Stimulated activated CD8-positive, alpha-beta memory T cell treated with anti-CD3 and anti-CD28 coated beads, Interleukin-15, amount 100 ng/mL, for 1 hour (primary cell): ENCODE data around the gene TLR5.
"Not testable (repeated sequence)": the region's sequence is repeated elsewhere in the genome, so short reads cannot be mapped to it uniquely, and the experiment has no call there.

Experiments
- DNase-seq: peaks from one replicate; pipeline ENCODE4 v3.0.0-alpha.2; 2020; ENCODE audit warnings: low read depth

TLR5 gene

GRCh38 chr1:223142795-223143536, at the start of gene TLR5:
TLR5 (minus strand) TSS chr1:223143248; CDS start chr1:223113031, 30,217 bp downstream.
- peak; percentile 84 for DNase-seq

- peak; percentile 20 for DNase-seq
Observed at GRCh38 chr1:223189903-223190724, 47.1 kb upstream of the TLR5 start.

GRCh38 chr1:223189525-223189902, 46.5 kb upstream of the TLR5 start:
- no peak for DNase-seq

GRCh38 chr1:223188618-223189356, 45.7 kb upstream of the TLR5 start:
- no peak for DNase-seq

- DNase-seq: no peak
Observed at GRCh38 chr1:223186800-223187199, 43.8 kb upstream of the TLR5 start.

- no peak for DNase-seq
Observed at GRCh38 chr1:223183268-223183862, 40.3 kb upstream of the TLR5 start.

- no peak for DNase-seq
Observed at GRCh38 chr1:223180731-223181321, 37.8 kb upstream of the TLR5 start.

- DNase-seq: no peak
Observed at GRCh38 chr1:223179786-223180185, 36.7 kb upstream of the TLR5 start.

GRCh38 chr1:223179280-223179679, 36.2 kb upstream of the TLR5 start:
- no peak for DNase-seq

GRCh38 chr1:223177681-223178080, 34.6 kb upstream of the TLR5 start:
- DNase-seq: no peak

- DNase-seq: no peak
Observed at GRCh38 chr1:223176437-223176836, 33.4 kb upstream of the TLR5 start.

- no peak for DNase-seq
Observed at GRCh38 chr1:223175633-223176032, 32.6 kb upstream of the TLR5 start.

GRCh38 chr1:223175032-223175431, 32.0 kb upstream of the TLR5 start:
- DNase-seq: no peak

GRCh38 chr1:223169458-223169857, 26.4 kb upstream of the TLR5 start:
- not testable (repeated sequence) for DNase-seq

GRCh38 chr1:223161321-223161720, 18.3 kb upstream of the TLR5 start:
- DNase-seq: no peak

- no peak for DNase-seq
Observed at GRCh38 chr1:223156343-223156742, 13.3 kb upstream of the TLR5 start.

GRCh38 chr1:223155153-223155552, 12.1 kb upstream of the TLR5 start:
- no peak for DNase-seq

GRCh38 chr1:223153177-223154119, 10.4 kb upstream of the TLR5 start:
- DNase-seq: no peak

GRCh38 chr1:223152399-223152798, 9.4 kb upstream of the TLR5 start:
- DNase-seq: no peak

GRCh38 chr1:223150443-223150842, 7.4 kb upstream of the TLR5 start:
- no peak for DNase-seq

GRCh38 chr1:223147873-223148272, 4.8 kb upstream of the TLR5 start:
- DNase-seq: no peak
